HG03520 (cell line): ENCODE results near the gene RWDD1.
"Not testable (repeated sequence)": the region's sequence is repeated elsewhere in the genome, so short reads cannot be mapped to it uniquely, and the experiment has no call there.

Experiments
- ATAC-seq: cut with Tn5 transposase; IDR thresholded peaks from one replicate; pipeline ENCODE4 v1.9.1; 2021; ENCODE audit warnings: mild to moderate bottlenecking, moderate library complexity; ENCODE audit not compliant: unreplicated experiment

RWDD1 gene

GRCh38 chr6:116557893-116558292 lies 13.4 kb upstream of the RWDD1 start:
- ATAC-seq, result no peak

DNA sequence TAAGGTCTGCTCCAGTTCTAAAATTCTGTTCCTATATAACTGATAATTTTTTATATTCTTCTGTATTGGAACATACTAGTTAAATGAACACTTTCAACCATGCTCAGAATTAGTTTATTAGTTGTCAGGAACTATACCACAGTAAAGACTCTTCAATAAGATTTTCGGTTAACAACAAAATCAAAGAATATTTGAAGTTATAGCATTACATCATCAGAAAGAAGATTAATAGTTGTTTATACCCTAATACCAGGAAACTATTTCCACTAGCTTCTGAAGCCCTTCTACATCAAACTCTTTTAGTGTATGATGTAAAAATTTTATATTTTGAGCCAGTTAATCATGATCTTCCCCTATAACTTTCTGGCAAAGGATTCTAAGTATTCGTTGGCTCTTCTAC lies 11.2 kb upstream of the RWDD1 start:
- ATAC-seq, result no peak

GRCh38 chr6:116561377-116562018 lies 9.8 kb upstream of the RWDD1 start:
- ATAC-seq, result peak; percentile 77

DNA sequence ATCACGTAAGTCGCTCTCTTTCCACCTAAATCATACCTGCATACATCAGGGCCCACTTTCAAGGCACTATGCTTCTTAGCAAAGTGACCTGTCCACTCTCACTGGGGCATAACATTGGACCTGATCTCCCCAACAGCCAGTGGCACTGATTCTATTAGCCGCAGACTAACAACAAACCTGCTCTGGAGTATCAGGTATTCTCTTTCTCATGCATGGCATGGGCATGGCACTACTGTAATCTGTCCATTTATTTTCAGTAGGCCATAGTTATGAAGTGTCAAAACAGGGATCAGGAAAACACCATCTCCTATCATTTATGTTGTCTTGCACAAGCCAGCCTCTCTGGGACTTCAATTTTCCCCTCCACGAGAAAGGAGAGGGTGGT lies 9.3 kb upstream of the RWDD1 start:
- ATAC-seq, result no peak

- no peak for ATAC-seq
Measured at GRCh38 chr6:116562614-116563013, 8.7 kb upstream of the RWDD1 start.

DNA sequence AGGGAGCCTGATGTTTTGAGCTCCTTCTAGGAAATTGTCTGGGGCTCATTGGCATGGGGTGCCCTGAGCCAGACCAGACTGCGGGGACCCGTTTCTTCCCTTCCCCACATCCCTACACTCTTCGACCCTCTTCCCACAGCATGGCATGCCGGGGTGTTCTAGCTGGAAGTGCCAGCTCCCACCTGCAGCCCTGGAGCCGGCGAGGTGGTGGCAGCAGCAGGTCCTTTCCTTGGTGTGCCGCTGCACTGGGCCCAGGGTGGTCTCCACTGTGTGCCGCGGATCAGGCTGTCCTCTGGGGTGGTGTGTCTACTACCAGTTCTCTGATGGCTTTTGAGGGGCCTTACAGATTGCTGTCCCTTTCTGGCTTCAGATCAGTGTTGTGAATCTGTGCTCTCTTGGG lies 7.5 kb upstream of the RWDD1 start:
- no peak for ATAC-seq

DNA sequence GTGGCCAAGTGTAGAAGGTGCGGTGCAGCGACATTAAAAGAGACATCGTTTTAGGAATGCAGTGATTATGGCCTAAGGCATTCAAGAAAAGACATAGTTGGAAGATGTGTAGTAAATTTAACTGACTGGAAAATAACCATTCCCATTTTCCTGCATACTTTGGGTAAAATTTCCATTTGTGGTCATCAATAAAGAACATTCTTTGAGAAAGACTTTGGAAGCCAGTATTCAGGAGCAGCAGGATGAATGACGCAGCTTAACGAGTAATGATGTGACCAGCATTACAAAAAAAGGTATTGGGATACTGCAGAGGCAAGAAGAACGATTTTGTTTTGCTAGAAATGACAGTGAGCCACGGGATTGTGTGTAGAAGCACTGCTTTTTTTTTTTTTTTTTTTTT lies 7.0 kb upstream of the RWDD1 start:
- ATAC-seq, result no peak

- ATAC-seq, result no peak
Measured at GRCh38 chr6:116564921-116565872, 6.1 kb upstream of the RWDD1 start.

DNA sequence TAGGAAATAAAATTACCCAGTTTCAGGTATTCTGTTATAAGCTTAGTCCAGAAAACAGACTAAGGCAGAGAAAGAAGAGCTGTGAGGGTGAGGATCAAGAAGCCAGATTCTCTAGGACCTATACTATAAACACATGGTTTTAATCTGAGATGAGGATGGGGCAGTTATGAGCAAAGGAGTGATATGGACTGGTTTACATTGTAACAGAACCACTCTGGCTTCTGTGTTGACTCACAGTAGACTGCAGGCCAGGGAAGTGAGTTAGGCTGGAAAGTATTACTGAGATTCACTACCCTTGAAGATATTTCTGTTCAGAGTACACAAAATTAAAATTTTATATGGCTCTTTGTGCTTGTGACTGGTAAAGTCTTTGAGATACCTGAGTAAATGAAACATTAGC lies 3.2 kb upstream of the RWDD1 start:
- ATAC-seq, result no peak

DNA sequence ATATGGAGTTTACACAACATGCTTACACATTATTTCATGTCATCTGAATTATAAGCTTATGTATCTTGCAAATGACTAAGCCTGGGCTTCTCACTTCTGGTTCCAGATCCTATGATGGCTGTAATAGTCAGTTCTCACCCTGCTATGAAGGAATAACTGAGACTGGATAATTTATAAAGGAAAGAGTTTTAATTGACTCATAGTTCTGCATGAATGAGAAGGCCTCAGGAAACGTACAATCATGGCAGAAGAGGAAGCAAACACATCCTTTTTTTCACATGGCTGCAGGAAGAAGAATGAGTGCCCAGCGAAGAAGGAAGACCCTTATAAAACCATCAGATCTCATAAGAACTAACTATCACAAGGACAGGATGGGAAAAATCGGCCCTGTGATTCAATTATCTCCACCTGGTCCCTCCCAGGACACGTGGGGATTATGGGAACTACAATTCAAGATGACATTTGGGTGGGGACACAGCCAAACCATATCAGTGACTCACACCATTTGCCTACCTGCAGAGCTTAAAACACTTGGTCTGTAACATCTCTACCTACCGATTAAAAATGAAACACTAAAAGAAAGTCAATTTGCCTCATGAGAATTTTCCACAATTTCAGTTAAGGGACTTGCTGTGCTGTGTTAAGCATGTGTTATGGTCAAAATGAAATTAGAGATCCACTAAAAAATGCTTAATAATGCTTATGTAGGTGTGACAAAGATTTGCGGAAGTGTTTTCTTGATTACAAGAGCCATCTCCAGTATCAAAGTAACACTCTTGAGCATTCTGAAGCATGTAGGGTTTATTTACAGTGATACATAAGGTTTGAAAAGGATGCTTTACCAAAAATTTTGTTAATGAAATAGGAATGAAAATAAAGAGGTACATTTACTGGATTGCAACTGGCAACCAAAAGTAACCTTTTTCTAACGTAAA lies 2.2 kb upstream of the RWDD1 start:
- no peak for ATAC-seq

DNA sequence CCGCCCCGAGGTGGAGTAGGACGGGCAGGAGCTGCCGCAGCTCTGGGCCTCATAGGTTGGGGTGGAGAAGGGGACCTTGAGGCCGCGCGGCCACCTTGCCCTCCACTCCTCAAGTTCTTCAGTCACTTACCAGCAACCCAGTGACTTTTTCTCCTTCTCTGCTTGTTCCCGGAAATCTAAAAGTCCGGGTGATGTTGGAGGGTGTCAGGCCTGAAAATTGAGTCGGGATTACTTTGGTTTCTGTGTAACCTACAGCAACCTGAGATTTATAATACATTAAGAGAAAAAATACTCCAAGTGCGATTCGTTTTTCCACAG lies 338 bp downstream of the RWDD1 start:
- no peak for ATAC-seq

DNA sequence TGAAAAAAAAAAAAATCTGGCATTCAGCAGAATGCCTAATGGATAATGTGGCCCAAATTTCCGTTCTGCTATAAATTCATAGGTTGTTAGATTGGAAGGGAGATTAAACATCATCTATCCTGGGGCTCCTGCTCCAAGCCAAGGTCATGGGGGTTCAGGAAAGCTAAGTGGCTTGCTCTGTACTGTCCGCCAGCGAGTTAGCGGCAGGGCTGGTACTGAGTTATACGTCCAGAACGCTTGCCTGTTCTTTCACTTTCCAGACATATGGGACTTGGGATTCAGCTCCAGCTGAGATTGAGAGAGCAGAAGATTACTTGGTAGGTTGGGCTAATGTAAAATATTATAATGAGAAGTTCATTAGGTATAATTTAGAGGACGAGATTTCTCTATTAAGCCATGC lies 858 bp downstream of the RWDD1 start:
- no peak for ATAC-seq

DNA sequence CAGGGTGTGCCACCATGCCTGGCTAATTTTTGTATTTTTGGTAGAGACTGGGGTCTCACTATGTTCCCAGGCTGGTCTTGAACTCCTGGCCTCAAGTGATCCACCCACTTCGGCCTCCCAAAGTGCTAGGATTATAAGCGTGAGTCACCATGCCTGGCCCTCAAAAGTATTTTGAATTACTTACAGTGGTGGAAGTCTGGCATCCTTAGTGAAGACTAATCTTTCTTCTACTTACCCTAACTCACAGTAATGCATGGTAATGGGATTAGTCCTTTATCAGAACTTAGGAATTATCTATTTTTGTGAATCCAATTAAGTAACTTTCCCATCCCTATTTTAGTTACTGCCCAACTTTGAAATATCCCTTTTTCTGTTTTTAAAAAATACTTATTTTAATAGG lies 3.9 kb downstream of the RWDD1 start:
- ATAC-seq, result no peak

GRCh38 chr6:116577486-116577885 lies 6.2 kb downstream of the RWDD1 start:
- ATAC-seq, result no peak

- no peak for ATAC-seq
Measured at GRCh38 chr6:116578335-116578734, 7.0 kb downstream of the RWDD1 start.

DNA sequence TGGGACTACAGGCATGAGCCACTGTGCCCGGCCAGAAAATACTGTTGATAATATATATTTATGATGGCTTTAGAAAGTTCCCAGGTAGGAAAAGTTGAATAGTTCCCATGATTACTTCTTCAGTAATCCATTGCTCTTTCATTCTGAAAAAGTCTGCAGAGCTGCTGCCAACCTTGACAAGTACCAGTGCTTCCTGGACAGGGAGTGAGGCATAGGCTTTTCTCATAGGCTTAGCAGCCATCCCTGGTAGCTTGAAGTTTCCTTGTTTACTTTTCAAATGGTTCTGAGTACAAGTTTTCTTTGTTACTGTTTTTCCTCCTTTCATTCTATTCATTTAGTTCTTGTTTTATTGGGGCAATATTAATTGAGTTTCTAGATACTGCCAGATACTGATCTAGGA lies 7.8 kb downstream of the RWDD1 start:
- no peak for ATAC-seq

DNA sequence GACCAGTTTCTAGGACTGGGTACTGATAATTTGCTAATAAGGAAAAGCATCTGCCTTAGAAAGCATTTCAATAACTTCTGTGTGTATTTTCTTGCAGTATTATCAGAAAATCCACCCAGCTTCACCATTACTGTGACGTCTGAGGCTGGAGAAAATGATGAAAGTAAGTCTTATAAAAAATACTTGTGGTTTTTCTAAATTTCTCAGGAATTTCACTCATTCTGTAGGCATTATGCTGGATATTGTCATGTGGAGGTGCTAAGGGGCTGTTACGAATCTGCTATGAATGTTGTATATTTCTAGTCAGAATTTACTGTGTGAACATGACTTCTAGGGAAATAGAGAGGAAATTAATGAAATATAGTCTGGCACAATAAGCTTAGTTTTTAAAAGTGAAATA lies 8.9 kb downstream of the RWDD1 start:
- no peak for ATAC-seq

GRCh38 chr6:116586276-116586675 lies 15.0 kb downstream of the RWDD1 start:
- no peak for ATAC-seq

DNA sequence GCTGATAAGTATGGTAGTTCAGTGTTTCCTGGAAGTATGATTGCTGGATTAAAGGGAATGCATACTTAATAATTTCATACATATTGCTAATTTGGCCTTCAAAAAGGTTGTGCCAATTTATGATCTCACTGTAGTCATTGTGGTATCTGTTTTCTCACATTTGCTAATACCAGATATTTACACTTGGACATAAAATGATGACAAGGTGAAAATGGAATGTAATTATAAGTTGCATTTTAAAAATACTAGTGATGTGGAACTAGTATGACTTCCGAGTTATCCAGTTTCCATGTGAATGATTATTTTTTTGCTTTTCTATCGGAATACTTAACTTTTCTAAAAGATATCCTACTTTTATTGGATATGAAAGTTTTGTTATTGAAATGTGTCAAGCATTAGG lies 15.4 kb downstream of the RWDD1 start:
- no peak for ATAC-seq

GRCh38 chr6:116595247-116595646 lies 23.9 kb downstream of the RWDD1 start:
- no peak for ATAC-seq

DNA sequence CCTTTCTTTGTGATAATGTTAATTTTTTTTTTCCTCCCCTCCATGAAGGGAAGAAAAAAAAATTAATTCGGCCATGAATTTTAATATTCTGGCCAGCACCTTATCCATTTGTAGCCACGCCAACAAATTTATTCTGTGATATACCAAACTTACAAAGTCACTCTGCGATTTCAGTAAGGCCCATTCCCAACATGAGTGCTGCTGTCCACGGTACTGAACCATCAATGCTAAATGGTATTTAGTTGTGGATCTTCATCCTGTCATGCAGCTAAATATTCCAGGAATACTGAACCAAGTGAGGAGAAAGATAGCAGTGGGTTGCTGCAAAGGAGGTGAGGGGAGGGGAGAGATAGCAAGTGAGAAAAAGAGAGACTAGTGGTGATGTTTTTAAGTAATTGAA lies 25.5 kb downstream of the RWDD1 start:
- no peak for ATAC-seq

DNA sequence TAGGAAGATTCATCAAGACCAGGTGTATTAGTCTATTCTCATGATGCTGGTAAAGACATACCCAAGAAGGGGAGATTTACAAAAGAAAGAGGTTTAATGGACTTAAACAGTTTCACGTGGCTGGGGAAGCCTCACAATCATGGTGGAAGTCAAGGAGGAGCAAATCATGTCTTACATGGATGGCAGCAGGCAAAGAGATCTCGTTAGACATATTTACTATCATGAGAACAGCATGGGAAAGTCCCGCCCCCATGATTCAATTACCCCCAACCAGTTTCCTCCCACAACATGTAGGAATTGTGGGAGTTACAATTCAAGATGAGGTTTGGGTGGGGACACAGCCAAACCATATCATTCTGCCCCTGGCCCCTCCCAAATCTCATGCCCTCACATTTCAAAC lies 32.6 kb downstream of the RWDD1 start:
- not testable (repeated sequence) for ATAC-seq
